HL-60/S4 treated with retinoic acid at 250 ng/mL for 4 days and 3 days (cell line): Measurements from ENCODE around the gene MCAT.

ENCODE experiments used
- in situ Hi-C: fragments of 300-500 bp; cut with MboI; formaldehyde crosslinking; loops from 2 replicates; pipeline ENCODE4 v1.7.0; 2022; ENCODE audit warnings: low sequenced_read_pairs

The MCAT gene

GRCh38 chr22:43142880-43143562 is at the start of gene MCAT:
Gene MCAT (minus strand): TSS chr22:43143398. CDS start chr22:43143348, 50 bp downstream.
- in situ Hi-C loops, result no loop called here

GRCh38 chr22:43191831-43192230 is 48.6 kb upstream of the MCAT start:
- in situ Hi-C loops, result no loop called here

- in situ Hi-C loops, result no loop called here
Observed at GRCh38 chr22:43188829-43189545, 45.8 kb upstream of the MCAT start.

GRCh38 chr22:43187171-43188099 is 44.2 kb upstream of the MCAT start:
- in situ Hi-C loops, result no loop called here

GRCh38 chr22:43186272-43187170 is 43.3 kb upstream of the MCAT start, which contains the start of gene TTLL12:
Gene TTLL12 (minus strand): TSS chr22:43187134. CDS start chr22:43187069, 65 bp downstream.
- in situ Hi-C loops, result no loop called here

GRCh38 chr22:43185860-43186261 is 42.7 kb upstream of the MCAT start:
- in situ Hi-C loops, result no loop called here

- in situ Hi-C loops, result no loop called here
Observed at GRCh38 chr22:43183496-43184277, 40.5 kb upstream of the MCAT start.

- in situ Hi-C loops, result no loop called here
Observed at GRCh38 chr22:43182726-43183125, 39.5 kb upstream of the MCAT start.

GRCh38 chr22:43182118-43182517 is 38.9 kb upstream of the MCAT start:
- in situ Hi-C loops, result no loop called here

- in situ Hi-C loops, result no loop called here
Observed at GRCh38 chr22:43181321-43182076, 38.3 kb upstream of the MCAT start.

GRCh38 chr22:43180670-43181069 is 37.5 kb upstream of the MCAT start:
- in situ Hi-C loops, result no loop called here

- in situ Hi-C loops, result no loop called here
Observed at GRCh38 chr22:43179911-43180195, 36.7 kb upstream of the MCAT start.

GRCh38 chr22:43179146-43179910 is 36.1 kb upstream of the MCAT start:
- in situ Hi-C loops, result no loop called here

GRCh38 chr22:43177479-43177878 is 34.3 kb upstream of the MCAT start:
- in situ Hi-C loops, result no loop called here

- in situ Hi-C loops, result no loop called here
Observed at GRCh38 chr22:43176090-43176489, 32.9 kb upstream of the MCAT start.

- in situ Hi-C loops, result no loop called here
Observed at GRCh38 chr22:43174941-43175531, 31.8 kb upstream of the MCAT start.

GRCh38 chr22:43173976-43174720 is 30.9 kb upstream of the MCAT start:
- in situ Hi-C loops, result no loop called here
